ENCODE measurements around the gene CXXC5.

CXXC5 gene

DNA sequence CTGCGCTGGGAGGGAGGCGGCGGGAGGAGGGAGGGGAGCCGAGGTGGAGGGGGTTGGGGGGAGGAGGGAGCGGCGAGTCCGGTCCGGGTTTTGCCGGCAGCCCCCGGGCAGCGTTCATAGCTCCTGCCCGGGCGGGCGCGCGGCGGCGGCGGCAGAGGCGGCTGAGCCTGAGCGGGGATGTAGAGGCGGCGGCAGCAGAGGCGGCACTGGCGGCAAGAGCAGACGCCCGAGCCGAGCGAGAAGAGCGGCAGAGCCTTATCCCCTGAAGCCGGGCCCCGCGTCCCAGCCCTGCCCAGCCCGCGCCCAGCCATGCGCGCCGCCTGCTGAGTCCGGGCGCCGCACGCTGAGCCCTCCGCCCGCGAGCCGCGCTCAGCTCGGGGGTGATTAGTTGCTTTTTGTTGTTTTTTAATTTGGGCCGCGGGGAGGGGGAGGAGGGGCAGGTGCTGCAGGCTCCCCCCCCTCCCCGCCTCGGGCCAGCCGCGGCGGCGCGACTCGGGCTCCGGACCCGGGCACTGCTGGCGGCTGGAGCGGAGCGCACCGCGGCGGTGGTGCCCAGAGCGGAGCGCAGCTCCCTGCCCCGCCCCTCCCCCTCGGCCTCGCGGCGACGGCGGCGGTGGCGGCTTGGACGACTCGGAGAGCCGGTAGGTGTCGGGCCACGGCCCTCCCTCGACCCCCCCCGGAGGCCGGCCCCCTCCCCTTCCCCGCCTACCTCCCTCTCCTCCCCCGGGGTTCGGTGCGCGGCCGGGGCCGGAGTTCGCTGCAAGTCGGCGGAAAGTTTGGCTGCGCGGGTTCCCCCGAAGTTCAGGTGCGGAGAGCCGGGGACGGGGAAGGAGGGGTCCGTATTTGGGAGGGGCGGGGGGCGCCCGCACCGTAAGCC, at the start of gene CXXC5:
Gene CXXC5 (plus strand): TSS at position 145 of the 877 bp plus-strand sequence. CDS start 32,175 bp downstream, outside the sequence.
- TF ChIP-seq, protein P1, sequence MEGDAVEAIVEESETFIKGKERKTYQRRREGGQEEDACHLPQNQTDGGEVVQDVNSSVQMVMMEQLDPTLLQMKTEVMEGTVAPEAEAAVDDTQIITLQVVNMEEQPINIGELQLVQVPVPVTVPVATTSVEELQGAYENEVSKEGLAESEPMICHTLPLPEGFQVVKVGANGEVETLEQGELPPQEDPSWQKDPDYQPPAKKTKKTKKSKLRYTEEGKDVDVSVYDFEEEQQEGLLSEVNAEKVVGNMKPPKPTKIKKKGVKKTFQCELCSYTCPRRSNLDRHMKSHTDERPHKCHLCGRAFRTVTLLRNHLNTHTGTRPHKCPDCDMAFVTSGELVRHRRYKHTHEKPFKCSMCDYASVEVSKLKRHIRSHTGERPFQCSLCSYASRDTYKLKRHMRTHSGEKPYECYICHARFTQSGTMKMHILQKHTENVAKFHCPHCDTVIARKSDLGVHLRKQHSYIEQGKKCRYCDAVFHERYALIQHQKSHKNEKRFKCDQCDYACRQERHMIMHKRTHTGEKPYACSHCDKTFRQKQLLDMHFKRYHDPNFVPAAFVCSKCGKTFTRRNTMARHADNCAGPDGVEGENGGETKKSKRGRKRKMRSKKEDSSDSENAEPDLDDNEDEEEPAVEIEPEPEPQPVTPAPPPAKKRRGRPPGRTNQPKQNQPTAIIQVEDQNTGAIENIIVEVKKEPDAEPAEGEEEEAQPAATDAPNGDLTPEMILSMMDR (IDR thresholded peaks at IDR 0.05) = no peak

DNA sequence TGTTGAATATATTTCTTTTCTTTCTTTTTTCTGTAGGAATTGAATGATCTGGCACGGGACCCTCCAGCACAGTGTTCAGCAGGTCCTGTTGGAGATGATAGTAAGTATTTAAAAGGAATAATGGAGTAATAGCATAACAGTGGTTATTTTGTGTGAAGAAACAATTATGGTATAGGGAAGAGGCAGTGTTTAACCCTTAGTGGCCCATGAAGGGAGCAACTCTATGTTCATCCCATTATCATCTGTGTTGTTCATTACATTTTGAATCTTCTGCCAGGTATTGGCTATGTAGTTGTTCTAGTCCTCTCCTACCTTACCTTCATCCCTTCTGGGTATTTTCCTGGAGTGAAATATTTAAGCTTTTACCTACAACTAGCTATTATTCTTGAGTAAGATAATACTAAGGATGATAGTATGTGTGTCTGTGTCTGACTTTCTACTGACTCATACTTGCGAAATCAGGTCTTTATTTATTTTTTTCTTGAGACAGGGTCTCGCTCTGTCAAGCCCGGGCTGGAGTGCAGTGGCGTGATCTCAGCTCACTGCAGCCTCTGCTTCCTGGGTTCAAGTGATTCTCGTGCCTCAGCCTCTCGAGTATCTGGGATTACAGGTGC, 47.7 kb upstream of the CXXC5 start:
- TF ChIP-seq, protein P1 (IDR thresholded peaks at IDR 0.05) = no peak

DNA sequence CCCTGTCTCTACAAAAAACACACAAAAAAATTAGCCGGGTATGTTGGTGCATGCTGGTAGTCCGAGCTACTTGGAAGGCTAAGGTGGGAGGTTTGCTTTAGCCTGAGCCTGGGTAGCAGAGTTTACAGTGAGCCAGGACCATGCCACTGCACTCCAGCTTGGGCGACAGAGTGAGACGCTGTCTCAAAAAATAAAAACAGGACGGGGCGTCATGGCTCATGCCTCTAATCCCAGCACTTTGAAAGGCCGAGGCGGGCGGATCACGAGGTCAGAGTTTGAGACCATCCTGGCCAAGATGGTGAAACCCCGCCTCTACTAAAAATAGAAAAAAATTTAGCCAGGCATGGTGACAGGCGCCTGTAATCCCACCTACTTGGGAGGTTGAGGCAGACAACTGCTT, 46.7 kb upstream of the CXXC5 start:
- TF ChIP-seq, protein P1 (IDR thresholded peaks at IDR 0.05) = no peak

DNA sequence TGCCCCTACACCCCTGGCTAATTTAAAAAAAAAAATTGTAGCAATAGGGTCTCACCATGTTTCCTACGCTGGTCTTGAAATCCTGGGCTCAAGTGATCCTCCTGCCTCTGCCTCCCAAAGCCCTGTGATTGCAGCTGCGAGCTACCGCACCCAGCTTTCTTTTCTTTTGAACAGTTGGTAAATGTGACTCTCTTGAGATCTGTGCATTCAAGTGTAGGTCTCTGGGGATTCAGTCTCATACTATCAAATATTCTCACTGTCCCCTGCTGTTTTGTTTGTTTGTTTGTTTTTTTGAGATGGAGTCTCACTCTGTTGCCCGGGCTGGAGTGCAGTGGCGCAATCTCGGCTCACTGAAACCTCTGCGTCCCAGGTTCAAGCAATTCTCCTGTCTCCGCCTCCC, 42.3 kb upstream of the CXXC5 start:
- TF ChIP-seq, protein P1 (IDR thresholded peaks at IDR 0.05) = no peak

DNA sequence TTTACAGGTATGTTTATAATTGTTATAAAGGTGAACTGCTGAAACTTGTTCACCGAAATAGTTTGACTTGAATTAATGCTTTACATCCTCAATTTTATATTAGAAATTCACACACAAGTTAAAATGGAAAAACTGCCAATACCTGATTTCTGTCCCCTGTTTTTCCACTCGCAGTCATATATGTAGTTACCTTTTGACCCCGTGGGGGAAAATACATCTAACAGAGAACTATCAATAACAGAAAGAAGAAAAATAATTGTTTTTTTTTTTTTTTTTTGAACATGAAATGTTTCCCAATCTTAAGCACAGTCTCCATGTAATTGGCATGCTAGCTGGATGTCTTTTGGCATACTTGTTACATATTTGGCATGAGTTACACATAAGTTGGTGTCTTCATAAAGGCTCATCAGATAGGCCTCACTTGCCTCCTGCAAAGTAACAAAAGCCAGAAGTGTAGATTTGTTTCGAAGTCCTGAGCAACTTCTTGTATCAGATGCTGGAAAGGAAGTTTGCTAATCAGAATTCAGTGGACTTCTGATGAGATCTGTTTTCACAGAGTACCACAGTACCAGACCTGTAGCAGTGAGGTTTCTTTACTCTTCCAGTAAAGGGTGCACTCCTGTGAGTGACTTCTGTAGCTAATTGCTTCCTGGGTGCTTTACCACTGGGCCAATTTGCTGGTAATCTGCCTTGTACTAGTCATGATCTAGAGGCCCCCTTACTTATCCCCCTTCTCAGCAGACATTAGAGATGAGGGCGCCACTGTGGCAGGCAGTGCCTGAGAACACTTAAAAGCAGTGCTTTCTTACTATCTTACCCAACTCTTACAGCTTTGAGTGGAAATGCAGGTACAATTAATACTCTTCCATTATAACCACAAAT, 36.2 kb upstream of the CXXC5 start:
- TF ChIP-seq, protein P1 (IDR thresholded peaks at IDR 0.05) = no peak

DNA sequence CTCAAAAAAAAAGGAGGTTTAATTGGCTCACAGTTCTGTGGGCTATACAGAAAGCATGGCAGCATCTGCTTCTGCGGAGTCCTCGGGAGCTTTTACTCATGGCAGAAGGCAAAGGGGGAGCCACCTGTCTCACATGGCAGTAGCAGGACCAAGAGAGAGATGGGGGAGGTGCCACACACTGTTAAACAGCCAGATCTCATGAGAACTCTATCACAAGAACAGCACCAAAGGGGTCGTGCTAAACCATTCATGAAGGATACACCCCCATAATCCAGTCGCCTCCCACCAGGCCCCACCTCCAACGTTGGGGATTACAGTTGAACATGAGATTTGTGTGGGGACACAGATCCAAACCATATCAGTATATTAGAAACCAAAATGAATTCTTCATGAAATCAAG, 28.3 kb upstream of the CXXC5 start:
- TF ChIP-seq, protein P1 (IDR thresholded peaks at IDR 0.05) = no peak

DNA sequence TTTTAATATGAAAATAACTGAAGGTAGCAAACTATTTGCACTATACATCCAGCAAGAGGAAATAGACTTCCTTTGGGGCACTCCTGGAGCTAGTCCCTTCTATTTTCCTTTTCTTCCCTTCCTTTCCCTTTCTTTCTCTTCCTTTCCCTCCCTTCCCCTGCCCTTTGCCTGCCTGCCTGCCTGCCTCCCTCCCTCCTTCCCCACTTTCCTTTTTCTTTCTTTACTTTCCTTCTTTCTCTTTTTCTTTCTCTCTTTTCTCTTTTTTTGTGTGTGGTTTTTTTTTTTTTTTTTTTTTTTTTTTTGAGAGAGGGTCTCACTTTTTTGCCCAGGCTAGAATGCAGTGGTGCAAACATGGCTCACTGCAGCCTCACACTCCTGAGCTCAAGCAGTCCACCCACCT, 17.3 kb upstream of the CXXC5 start:
- TF ChIP-seq, protein P1 (IDR thresholded peaks at IDR 0.05) = no peak
